ENCODE data around the gene CAMK1D.

CAMK1D gene

GRCh38 chr10:12500381-12501303 lies 151.3 kb downstream of the CAMK1D start:
- DNase-seq: peak; percentile 34

- DNase-seq: no peak
These were observed 152.0 kb downstream of the CAMK1D start for GRCh38 chr10:12501324-12501723.

- no peak for DNase-seq
These were observed 152.6 kb downstream of the CAMK1D start for GRCh38 chr10:12501841-12502525.

- DNase-seq: no peak
These were observed 153.4 kb downstream of the CAMK1D start for GRCh38 chr10:12502526-12503274.

GRCh38 chr10:12503311-12503710 lies 154.0 kb downstream of the CAMK1D start:
- no peak for DNase-seq

GRCh38 chr10:12504176-12504575 lies 154.8 kb downstream of the CAMK1D start:
- DNase-seq: no peak

- DNase-seq: no peak
These were observed 155.3 kb downstream of the CAMK1D start for GRCh38 chr10:12504628-12505027.

GRCh38 chr10:12505683-12506082 lies 156.3 kb downstream of the CAMK1D start:
- DNase-seq: no peak

GRCh38 chr10:12507165-12507850 lies 158.0 kb downstream of the CAMK1D start:
- no peak for DNase-seq

GRCh38 chr10:12508165-12508564 lies 158.8 kb downstream of the CAMK1D start:
- DNase-seq: no peak

GRCh38 chr10:12509016-12509793 lies 159.9 kb downstream of the CAMK1D start:
- no peak for DNase-seq

GRCh38 chr10:12509794-12510100 lies 160.4 kb downstream of the CAMK1D start:
- DNase-seq: no peak

GRCh38 chr10:12510501-12510941 lies 161.2 kb downstream of the CAMK1D start:
- no peak for DNase-seq

GRCh38 chr10:12510984-12511383 lies 161.6 kb downstream of the CAMK1D start:
- DNase-seq: no peak

GRCh38 chr10:12511651-12512050 lies 162.3 kb downstream of the CAMK1D start:
- DNase-seq: no peak

- DNase-seq: no peak
These were observed 163.1 kb downstream of the CAMK1D start for GRCh38 chr10:12512332-12513002.

GRCh38 chr10:12513003-12513365 lies 163.6 kb downstream of the CAMK1D start:
- DNase-seq: no peak

- no peak for DNase-seq
These were observed 164.7 kb downstream of the CAMK1D start for GRCh38 chr10:12513775-12514673.

GRCh38 chr10:12518024-12518423 lies 168.7 kb downstream of the CAMK1D start:
- DNase-seq: no peak

GRCh38 chr10:12521423-12521822 lies 172.1 kb downstream of the CAMK1D start:
- DNase-seq: no peak
